CD14-positive monocyte (primary cell): ENCODE results near the gene SLC36A4. TPM values are rescaled to one million over a fixed set of nuclear protein-coding genes. Genes with fewer than 3 reads are reported as not detected.
A peak's percentile ranks its signal among the peaks of the same experiment; 100 is the strongest.

Experiments used
- DNase-seq, 3 donors: peaks; one replicate each; pipeline ENCODE4 v3.0.0-alpha.2; 2011 to 2022
- H2AFZ ChIP-seq: 2 replicates; pipeline ENCODE4 v1.6.0; 2012; ENCODE audit warnings: mild to moderate bottlenecking, low read depth, low read length, inconsistent platforms; ENCODE audit not compliant: insufficient read depth, poor library complexity, severe bottlenecking
- H3K27ac ChIP-seq, 2 donors: 1 replicate in 1 of 2; 2 replicates in 1 of 2; pipeline ENCODE4 v1.5.1; 2012 to 2013; ENCODE audit warnings: low read length in 2 of 2, control low read depth in 1 of 2, inconsistent platforms in 1 of 2, low read depth in 1 of 2, mild to moderate bottlenecking in 1 of 2
- H3K27me3 ChIP-seq, 2 donors: one replicate each; pipeline versions ENCODE4 v1.6.0 to v1.6.1; 2011 to 2013; ENCODE audit warnings: low read length in 2 of 2; ENCODE audit not compliant: control insufficient read depth in 2 of 2, insufficient read depth in 2 of 2
- H3K36me3 ChIP-seq, 2 donors: replicated peaks in 1 of 2; 1 replicate in 1 of 2; 2 replicates in 1 of 2; pipeline versions ENCODE4 v1.5.1 to v1.6.1; 2012 to 2013; ENCODE audit warnings: low read length in 2 of 2, control low read depth in 1 of 2, inconsistent platforms in 1 of 2, mild to moderate bottlenecking in 1 of 2; ENCODE audit not compliant: insufficient read depth in 2 of 2, control insufficient read depth in 1 of 2
- H3K4me1 ChIP-seq, 2 donors: 1 replicate in 1 of 2; 2 replicates in 1 of 2; pipeline versions ENCODE4 v1.5.1 to v1.6.1; 2012 to 2013; ENCODE audit warnings: low read length in 2 of 2, control low read depth in 1 of 2, inconsistent platforms in 1 of 2, mild to moderate bottlenecking in 1 of 2, moderate library complexity in 1 of 2; ENCODE audit not compliant: insufficient read depth in 2 of 2, control insufficient read depth in 1 of 2
- H3K4me2 ChIP-seq: replicated peaks from 2 replicates; pipeline ENCODE3; 2012; ENCODE audit warnings: low read length, moderate library complexity, mild to moderate bottlenecking; ENCODE audit not compliant: poor library complexity, severe bottlenecking; ENCODE audit errors: extremely low read depth
- H3K4me3 ChIP-seq, 3 experiments: fragments of 200-600 bp in 1 of 3; sonication (generic) in 1 of 3; replicated peaks in 1 of 3; 1 replicate in 2 of 3; 2 replicates in 1 of 3; pipeline ENCODE4 v1.5.1; 2011 to 2013; ENCODE audit warnings: low read length in 3 of 3, mild to moderate bottlenecking in 3 of 3, control low read depth in 2 of 3, low read depth in 2 of 3, inconsistent platforms in 1 of 3, moderate library complexity in 1 of 3
- H3K79me2 ChIP-seq: 2 replicates; pipeline ENCODE4 v1.6.0; 2012; ENCODE audit warnings: mild to moderate bottlenecking, control low read depth, inconsistent platforms, low read length, moderate library complexity; ENCODE audit not compliant: insufficient read depth
- H3K9ac ChIP-seq: 2 replicates; pipeline ENCODE4 v1.6.0; 2017; ENCODE audit warnings: low read length, mild to moderate bottlenecking; ENCODE audit not compliant: insufficient read depth, poor library complexity, severe bottlenecking
- H3K9me3 ChIP-seq, 2 donors: replicated peaks in 1 of 2; 1 replicate in 1 of 2; 2 replicates in 1 of 2; pipeline versions ENCODE4 v1.5.1 to v1.6.1; 2012 to 2013; ENCODE audit warnings: low read length in 2 of 2, control low read depth in 1 of 2; ENCODE audit not compliant: control insufficient read depth in 1 of 2, insufficient read depth in 1 of 2
- H4K20me1 ChIP-seq: 2 replicates; pipeline ENCODE4 v1.6.0; 2012; ENCODE audit warnings: mild to moderate bottlenecking, low read length, control low read depth, moderate library complexity; ENCODE audit not compliant: insufficient read depth
- H3K27ac Mint-ChIP-seq, 7 donors: one replicate each; pipeline ENCODE4 v1.8.0; 2020; ENCODE audit warnings: mild to moderate bottlenecking in 7 of 7, mixed read lengths in 7 of 7, moderate library complexity in 6 of 7, inconsistent platforms in 2 of 7
- H3K27me3 Mint-ChIP-seq, 3 donors: one replicate each; pipeline ENCODE4 v1.8.0; 2021 to 2022; ENCODE audit warnings: low read depth in 3 of 3, mild to moderate bottlenecking in 3 of 3, mixed read lengths in 3 of 3, moderate library complexity in 3 of 3, inconsistent platforms in 1 of 3
- H3K36me3 Mint-ChIP-seq, 2 donors: one replicate each; pipeline ENCODE4 v1.8.0; 2020; ENCODE audit warnings: mixed read lengths in 2 of 2, inconsistent platforms in 1 of 2, mild to moderate bottlenecking in 1 of 2
- H3K4me1 Mint-ChIP-seq: one replicate; pipeline ENCODE4 v1.8.0; 2020; ENCODE audit warnings: mild to moderate bottlenecking, mixed read lengths
- H3K4me3 Mint-ChIP-seq, 2 donors: one replicate each; pipeline ENCODE4 v1.8.0; 2020; ENCODE audit warnings: mild to moderate bottlenecking in 2 of 2, mixed read lengths in 2 of 2, moderate library complexity in 1 of 2
- H3K9me3 Mint-ChIP-seq, 7 donors: one replicate each; pipeline ENCODE4 v1.8.0; 2020 to 2022; ENCODE audit warnings: mixed read lengths in 7 of 7, mild to moderate bottlenecking in 6 of 7, moderate library complexity in 6 of 7, inconsistent platforms in 2 of 7
- WGBS: methylation state at CpG from one replicate; pipeline ENCODE4 v1.1.5; 2013; ENCODE audit warnings: missing lambda C conversion rate; ENCODE audit not compliant: insufficient coverage; 5-methylcytosine and 5-hydroxymethylcytosine counted together
- intact Hi-C, 2 donors: fragments of 100-400 bp; cut with micrococcal nuclease; formaldehyde crosslinking; loops; one replicate each; pipeline versions ENCODE4 v1.15.0 to v1.15.1; 2023
- polyA plus RNA-seq, 3 donors: library from polyadenylated mRNA; depleted of rRNA in 1 of 3; unstranded in 2 of 3; stranded (reverse) in 1 of 3; fragments of 300-500 nt in 2 of 3; fragments of >200 nt in 1 of 3; fragmentation: Illumina TruSeq in 2 of 3; gene quantifications; 1 replicate in 2 of 3; 2 replicates in 1 of 3; pipeline ENCODE4 v1.2.3, GENCODE V29; 2012 to 2021
- TF ChIP-seq, protein P1 (sequence below): fragments of 200-600 bp; IDR thresholded peaks from one replicate; pipeline ENCODE4 v1.8.0; 2022; ENCODE audit warnings: antibody characterized with exemption, mild to moderate bottlenecking

The SLC36A4 gene
- polyA plus RNA-seq, 3 donors = 21.1 to 65.2 (median 62.0) TPM

DNA sequence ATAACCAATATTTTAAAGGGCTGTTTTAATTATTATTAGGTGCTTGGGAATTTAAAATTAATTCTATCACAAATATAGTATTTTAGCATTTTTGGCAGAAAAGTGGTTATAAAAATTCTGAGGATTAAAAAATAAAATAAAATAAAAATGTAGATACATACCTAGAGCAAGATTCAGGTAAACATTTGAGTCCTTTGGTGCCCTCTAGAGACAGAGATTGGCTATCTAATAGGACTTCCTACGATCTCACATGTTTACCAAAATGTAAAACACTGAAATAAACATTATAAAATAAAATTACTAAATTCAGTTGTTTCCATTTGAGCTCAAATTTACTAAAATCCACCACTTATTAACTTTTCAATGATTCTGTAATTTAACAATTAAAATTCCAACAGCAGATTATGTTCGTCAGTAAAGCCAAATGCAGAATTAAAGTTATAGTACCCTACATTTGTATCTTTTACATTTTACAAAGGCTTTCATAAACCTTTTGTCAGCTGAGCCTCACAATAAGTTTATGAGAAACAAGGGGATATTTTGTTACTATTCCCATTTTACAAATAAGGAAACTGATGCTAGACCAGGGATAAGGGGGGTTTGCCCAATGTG is 27.7 kb downstream of the SLC36A4 start:
- no peak overlapping the region for H3K4me3 ChIP-seq
- no peak overlapping the region for H3K4me2 ChIP-seq
- H3K9ac ChIP-seq = no peak overlapping the region
- no peaks in the 10 kb centered on the region for H3K9me3 ChIP-seq
- TF ChIP-seq, protein P1, sequence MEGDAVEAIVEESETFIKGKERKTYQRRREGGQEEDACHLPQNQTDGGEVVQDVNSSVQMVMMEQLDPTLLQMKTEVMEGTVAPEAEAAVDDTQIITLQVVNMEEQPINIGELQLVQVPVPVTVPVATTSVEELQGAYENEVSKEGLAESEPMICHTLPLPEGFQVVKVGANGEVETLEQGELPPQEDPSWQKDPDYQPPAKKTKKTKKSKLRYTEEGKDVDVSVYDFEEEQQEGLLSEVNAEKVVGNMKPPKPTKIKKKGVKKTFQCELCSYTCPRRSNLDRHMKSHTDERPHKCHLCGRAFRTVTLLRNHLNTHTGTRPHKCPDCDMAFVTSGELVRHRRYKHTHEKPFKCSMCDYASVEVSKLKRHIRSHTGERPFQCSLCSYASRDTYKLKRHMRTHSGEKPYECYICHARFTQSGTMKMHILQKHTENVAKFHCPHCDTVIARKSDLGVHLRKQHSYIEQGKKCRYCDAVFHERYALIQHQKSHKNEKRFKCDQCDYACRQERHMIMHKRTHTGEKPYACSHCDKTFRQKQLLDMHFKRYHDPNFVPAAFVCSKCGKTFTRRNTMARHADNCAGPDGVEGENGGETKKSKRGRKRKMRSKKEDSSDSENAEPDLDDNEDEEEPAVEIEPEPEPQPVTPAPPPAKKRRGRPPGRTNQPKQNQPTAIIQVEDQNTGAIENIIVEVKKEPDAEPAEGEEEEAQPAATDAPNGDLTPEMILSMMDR = peak; percentile 35
- DNase-seq = no peak
- H2AFZ ChIP-seq = no peak overlapping the region
- H3K4me1 ChIP-seq = peaks cover 12% of the 10 kb centered on the region in 2 donors
- H3K27ac ChIP-seq = peak overlapping the region in 1 of 2 donors; percentile 6
- H3K27me3 ChIP-seq = no peaks in the 10 kb centered on the region
- no peaks in the 10 kb centered on the region for H3K79me2 ChIP-seq
- no peaks in the 10 kb centered on the region for H3K9me3 Mint-ChIP-seq
- peaks cover 11 to 25% of the 10 kb centered on the region in 2 donors for H3K36me3 ChIP-seq
- no peaks in the 10 kb centered on the region for H3K27me3 Mint-ChIP-seq
- H4K20me1 ChIP-seq = no peaks in the 10 kb centered on the region
- peaks cover 17% of the 10 kb centered on the region for H3K4me1 Mint-ChIP-seq
- H3K27ac Mint-ChIP-seq = peak overlapping the region in 2 of 7 donors; percentile 30 to 63
- no CpG with 5 or more reads among the region's 2 CpGs for WGBS
- peaks cover 7 to 11% of the 10 kb centered on the region in 2 donors for H3K36me3 Mint-ChIP-seq
- no peak overlapping the region for H3K4me3 Mint-ChIP-seq
- intact Hi-C loops = loop anchor here in 1 of 2 donors (10.0 kb wide), 1 partner anchor 55 kb away; no protein-coding TSS in a partner anchor

DNA sequence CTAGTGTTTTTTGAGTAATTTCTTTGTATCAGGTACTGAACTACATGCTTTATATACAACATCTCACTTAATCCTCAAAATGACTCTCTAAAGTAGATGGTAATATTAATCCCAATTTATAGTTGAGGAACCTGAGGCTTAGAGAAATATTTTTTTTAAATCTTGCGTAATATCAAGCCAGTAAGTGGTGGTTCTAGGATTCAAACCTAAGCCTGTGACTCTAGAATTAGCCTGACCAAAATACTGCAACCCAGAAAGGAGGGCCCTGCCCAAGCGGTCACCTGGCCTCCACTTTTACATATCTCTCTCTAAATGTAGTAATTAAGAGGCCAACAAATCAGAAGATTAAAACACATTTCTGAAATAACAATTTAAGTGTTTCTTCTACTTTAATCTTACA is 28.6 kb downstream of the SLC36A4 start:
- Mint-ChIP-seq H3K4me1 (peaks cover 17% of the 10 kb centered on the region), H3K4me3 (no peak overlapping the region), H3K36me3 (peaks cover 16 to 18% of the 10 kb centered on the region in 2 donors), H3K27ac (peak overlapping the region in 2 of 7 donors; percentile 18 to 50), H3K27me3 (no peaks in the 10 kb centered on the region), H3K9me3 (no peaks in the 10 kb centered on the region)
- no peaks in the 10 kb centered on the region for H4K20me1 ChIP-seq
- H3K9ac ChIP-seq = no peak overlapping the region
- H3K4me2 ChIP-seq = no peak overlapping the region
- no peak overlapping the region for H3K4me3 ChIP-seq
- intact Hi-C loops = loop anchor here in 1 of 2 donors (10.0 kb wide), 1 partner anchor 56 kb away; no protein-coding TSS in a partner anchor
- TF ChIP-seq, protein P1 = no peak
- no peaks in the 10 kb centered on the region for H3K9me3 ChIP-seq
- no peak overlapping the region for H2AFZ ChIP-seq
- H3K4me1 ChIP-seq = peaks cover 12% of the 10 kb centered on the region in 2 donors
- H3K79me2 ChIP-seq = no peaks in the 10 kb centered on the region
- peaks cover 21 to 34% of the 10 kb centered on the region in 2 donors for H3K36me3 ChIP-seq
- H3K27ac ChIP-seq = peak overlapping the region in 1 of 2 donors; percentile 6
- no CpG with 5 or more reads among the region's 2 CpGs for WGBS
- no peak for DNase-seq
- no peaks in the 10 kb centered on the region for H3K27me3 ChIP-seq
